Nephron (organoid): ENCODE data around the gene C1QC.
"Not testable (repeated sequence)": the region's sequence is repeated elsewhere in the genome, so short reads cannot be mapped to it uniquely, and the experiment has no call there.

Source experiments
- H3K27ac Mint-ChIP-seq, 3 experiments: 2 replicates each; pipeline ENCODE4 v1.8.0; 2020; ENCODE audit warnings: mixed read lengths in 3 of 3, mild to moderate bottlenecking in 2 of 3, moderate library complexity in 1 of 3
- H3K27me3 Mint-ChIP-seq: 2 replicates; pipeline ENCODE4 v1.8.0; 2021; ENCODE audit warnings: low read depth, mild to moderate bottlenecking, moderate library complexity, mixed read lengths
- H3K36me3 Mint-ChIP-seq: 2 replicates; pipeline ENCODE4 v1.8.0; 2020; ENCODE audit warnings: low read depth, mixed read lengths
- H3K4me1 Mint-ChIP-seq: 2 replicates; pipeline ENCODE4 v1.8.0; 2020; ENCODE audit warnings: mixed read lengths
- H3K4me3 Mint-ChIP-seq, 3 experiments: 2 replicates each; pipeline ENCODE4 v1.8.0; 2020; ENCODE audit warnings: mild to moderate bottlenecking in 3 of 3, mixed read lengths in 3 of 3, moderate library complexity in 2 of 3
- H3K9me3 Mint-ChIP-seq: 2 replicates; pipeline ENCODE4 v1.8.0; 2020; ENCODE audit warnings: mixed read lengths
- TF ChIP-seq, protein P1 (sequence below), 3 experiments: fragments of 200-600 bp; sonication (generic); IDR thresholded peaks; one replicate each; pipeline ENCODE4 v1.5.0; 2021; ENCODE audit warnings: antibody characterized with exemption in 3 of 3; ENCODE audit not compliant: unreplicated experiment in 3 of 3

The C1QC gene

DNA sequence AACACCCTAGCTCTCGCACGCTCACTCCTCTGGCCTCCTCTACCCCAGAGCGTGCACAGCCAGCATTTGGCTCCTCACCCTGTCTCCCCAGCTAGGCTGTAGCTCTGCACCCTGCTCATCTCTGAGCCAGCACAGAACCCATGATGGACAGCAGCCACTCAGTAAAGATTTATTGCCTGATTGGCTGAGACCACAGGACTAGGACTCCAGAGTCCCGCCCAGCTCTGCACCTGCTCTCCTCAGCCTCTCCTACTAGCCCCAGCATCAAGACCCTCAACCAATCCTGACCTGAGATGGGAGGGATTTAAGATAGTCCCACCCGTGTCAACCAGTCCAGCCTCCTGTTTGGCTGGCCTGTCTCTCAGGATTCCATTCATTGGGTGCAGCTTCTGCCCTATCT lies 18.9 kb downstream of the C1QC start:
- TF ChIP-seq, protein P1, sequence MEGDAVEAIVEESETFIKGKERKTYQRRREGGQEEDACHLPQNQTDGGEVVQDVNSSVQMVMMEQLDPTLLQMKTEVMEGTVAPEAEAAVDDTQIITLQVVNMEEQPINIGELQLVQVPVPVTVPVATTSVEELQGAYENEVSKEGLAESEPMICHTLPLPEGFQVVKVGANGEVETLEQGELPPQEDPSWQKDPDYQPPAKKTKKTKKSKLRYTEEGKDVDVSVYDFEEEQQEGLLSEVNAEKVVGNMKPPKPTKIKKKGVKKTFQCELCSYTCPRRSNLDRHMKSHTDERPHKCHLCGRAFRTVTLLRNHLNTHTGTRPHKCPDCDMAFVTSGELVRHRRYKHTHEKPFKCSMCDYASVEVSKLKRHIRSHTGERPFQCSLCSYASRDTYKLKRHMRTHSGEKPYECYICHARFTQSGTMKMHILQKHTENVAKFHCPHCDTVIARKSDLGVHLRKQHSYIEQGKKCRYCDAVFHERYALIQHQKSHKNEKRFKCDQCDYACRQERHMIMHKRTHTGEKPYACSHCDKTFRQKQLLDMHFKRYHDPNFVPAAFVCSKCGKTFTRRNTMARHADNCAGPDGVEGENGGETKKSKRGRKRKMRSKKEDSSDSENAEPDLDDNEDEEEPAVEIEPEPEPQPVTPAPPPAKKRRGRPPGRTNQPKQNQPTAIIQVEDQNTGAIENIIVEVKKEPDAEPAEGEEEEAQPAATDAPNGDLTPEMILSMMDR (IDR thresholded peaks at IDR 0.05; ENCODE audit: unreplicated experiment in 3 of 3) = no peak
- no peak overlapping the region for H3K27ac Mint-ChIP-seq
- H3K4me3 Mint-ChIP-seq = no peak overlapping the region

DNA sequence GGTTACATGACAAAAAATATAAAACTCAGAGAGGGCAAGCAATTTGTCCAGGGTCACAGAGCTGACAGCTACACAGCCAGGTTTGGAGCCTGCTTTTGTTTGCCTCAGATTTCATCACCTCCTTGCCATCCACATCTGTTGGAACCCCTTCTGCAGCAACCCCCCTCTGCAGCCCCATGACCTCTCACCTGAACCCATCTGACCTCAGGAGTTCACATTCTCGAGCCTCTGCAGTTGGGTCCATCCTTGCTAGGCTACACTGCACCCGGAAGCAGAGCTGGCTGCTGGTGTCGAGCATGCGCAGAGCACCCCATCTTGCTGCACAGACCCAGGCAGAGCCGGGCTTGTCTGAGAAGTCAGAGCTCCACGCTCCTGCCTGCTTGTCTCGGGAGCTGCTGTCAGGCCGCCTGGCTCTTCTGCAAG lies 19.6 kb downstream of the C1QC start:
- no peak overlapping the region for H3K27ac Mint-ChIP-seq
- no peaks in the 10 kb centered on the region for H3K9me3 Mint-ChIP-seq
- no peaks in the 10 kb centered on the region for H3K36me3 Mint-ChIP-seq
- TF ChIP-seq, protein P1 (IDR thresholded peaks at IDR 0.05; ENCODE audit: unreplicated experiment in 3 of 3) = no peak
- no peaks in the 10 kb centered on the region for H3K4me1 Mint-ChIP-seq
- peaks cover 39% of the 10 kb centered on the region for H3K27me3 Mint-ChIP-seq
- H3K4me3 Mint-ChIP-seq = no peak overlapping the region

More for the DNA sequence above, 18.9 kb downstream of the C1QC start:
- Mint-ChIP-seq H3K36me3 (no peaks in the 10 kb centered on the region), H3K4me1 (no peaks in the 10 kb centered on the region), H3K27me3 (peaks cover 41% of the 10 kb centered on the region), H3K9me3 (no peaks in the 10 kb centered on the region)

DNA sequence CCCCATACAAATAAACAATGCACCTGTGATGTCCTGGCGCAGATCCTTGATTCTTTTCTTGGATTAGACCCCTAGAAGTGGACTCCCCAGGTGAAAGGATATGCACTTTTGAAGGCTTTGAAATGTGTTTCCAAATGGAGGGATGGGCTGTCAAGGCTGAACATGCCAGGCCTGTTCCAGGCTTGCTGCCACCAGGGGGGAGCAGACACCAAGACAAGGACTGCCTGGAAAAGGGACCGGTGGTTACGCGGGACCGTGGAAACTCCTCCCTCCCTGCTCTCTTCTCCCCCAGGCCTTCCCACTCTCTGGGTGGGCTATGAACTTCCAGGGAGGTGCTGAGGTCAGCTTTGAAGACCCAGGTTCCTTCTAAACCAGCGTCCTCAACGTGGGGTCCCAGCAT lies 22.3 kb downstream of the C1QC start:
- peaks cover 44% of the 10 kb centered on the region for H3K27me3 Mint-ChIP-seq
- no peaks in the 10 kb centered on the region for H3K4me1 Mint-ChIP-seq
- peak overlapping the region in 1 of 3 experiments; percentile 15 for H3K27ac Mint-ChIP-seq
- H3K9me3 Mint-ChIP-seq = no peaks in the 10 kb centered on the region
- TF ChIP-seq, protein P1 (IDR thresholded peaks at IDR 0.05; ENCODE audit: unreplicated experiment in 3 of 3) = peak; percentile 61 to 74 (median 71)
- H3K4me3 Mint-ChIP-seq = no peak overlapping the region
- H3K36me3 Mint-ChIP-seq = no peaks in the 10 kb centered on the region

DNA sequence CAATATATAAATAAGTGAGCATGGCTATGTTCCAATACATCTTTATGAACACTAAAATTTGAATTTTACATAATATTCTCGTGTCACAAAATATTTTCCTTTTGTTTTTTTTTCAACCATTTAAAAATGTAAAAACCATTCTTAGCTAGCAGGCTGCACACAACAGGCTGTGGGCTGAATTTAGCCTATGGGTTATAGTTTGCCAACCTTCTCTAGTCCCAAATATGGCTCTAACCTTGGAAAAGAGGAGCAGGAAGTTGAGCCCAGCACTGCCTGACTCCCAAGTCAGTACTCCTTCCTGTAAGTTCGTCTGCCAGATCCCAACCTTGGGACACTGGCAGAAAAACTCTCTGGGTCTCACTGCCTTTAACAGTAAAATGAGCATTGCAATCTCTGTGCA lies 23.0 kb downstream of the C1QC start:
- H3K36me3 Mint-ChIP-seq = no peaks in the 10 kb centered on the region
- H3K27ac Mint-ChIP-seq = no peak overlapping the region
- TF ChIP-seq, protein P1 (IDR thresholded peaks at IDR 0.05; ENCODE audit: unreplicated experiment in 3 of 3) = no peak
- no peak overlapping the region for H3K4me3 Mint-ChIP-seq
- H3K4me1 Mint-ChIP-seq = no peaks in the 10 kb centered on the region
- H3K27me3 Mint-ChIP-seq = peaks cover 51% of the 10 kb centered on the region
- no peaks in the 10 kb centered on the region for H3K9me3 Mint-ChIP-seq

DNA sequence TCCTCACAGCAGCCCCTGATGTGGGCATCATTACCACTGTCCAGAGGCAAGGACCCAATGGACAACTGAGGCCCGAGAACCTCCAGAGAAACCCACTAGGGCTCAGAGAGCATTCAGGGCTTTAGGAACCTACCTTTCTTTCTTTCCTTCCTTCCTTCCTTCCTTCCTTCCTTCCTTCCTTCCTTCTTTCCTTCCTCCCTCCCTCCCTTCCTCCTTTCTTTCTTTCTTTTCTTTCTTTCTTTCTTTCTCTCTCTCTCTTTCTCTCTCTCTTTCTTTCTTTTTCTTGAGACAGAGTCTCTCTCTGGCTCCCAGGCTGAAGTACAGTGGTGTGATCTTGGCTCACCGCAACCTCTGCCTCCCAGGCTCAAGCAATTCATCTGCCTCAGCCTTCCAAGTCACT lies 25.4 kb downstream of the C1QC start:
- H3K27ac Mint-ChIP-seq, H3K4me1 Mint-ChIP-seq, H3K4me3 Mint-ChIP-seq, H3K9me3 Mint-ChIP-seq, H3K36me3 Mint-ChIP-seq: not testable (repeated sequence)
- H3K27me3 Mint-ChIP-seq = peaks cover 55% of the 10 kb centered on the region

DNA sequence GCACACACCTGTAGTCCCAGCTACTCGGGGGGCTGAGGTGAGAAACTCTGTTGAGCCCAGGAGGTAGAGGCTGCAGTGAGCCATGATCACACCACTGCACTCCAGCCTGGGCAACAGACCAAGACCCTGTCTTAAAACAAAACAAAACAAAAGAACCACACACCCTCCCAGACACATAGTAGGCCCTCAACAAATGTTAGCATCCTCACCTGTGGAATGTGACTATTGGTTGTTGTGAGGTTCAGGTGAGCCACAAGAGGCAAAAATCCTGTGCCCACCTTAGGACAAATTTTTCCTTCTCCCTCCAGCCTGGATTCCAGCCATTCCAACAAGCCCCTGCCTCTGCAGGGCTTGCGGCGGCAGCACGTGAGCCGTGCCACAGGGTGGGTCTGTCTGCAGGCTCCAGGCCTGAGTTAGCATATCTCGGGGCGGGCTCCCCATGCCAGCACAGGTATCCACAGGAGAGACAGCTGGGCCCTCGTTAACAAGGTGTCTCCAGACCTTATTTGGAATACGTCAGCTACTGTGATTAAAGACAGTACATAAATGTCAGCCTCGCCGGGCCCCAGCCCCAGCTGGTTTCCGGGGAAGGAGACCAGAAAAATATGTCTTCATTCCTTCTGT lies 27.0 kb downstream of the C1QC start:
- Mint-ChIP-seq H3K27ac (peak overlapping the region in 1 of 3 experiments; percentile 20), H3K4me1 (peaks cover 23% of the 10 kb centered on the region), H3K4me3 (no peak overlapping the region), H3K36me3 (no peaks in the 10 kb centered on the region), H3K9me3 (no peaks in the 10 kb centered on the region), H3K27me3 (peaks cover 57% of the 10 kb centered on the region)
- TF ChIP-seq, protein P1 (IDR thresholded peaks at IDR 0.05; ENCODE audit: unreplicated experiment in 3 of 3) = no peak
